VCaP (cell line): ENCODE measurements around the gene NALCN.

ENCODE experiments used
- H3K27ac ChIP-seq: fragments of 450-650 bp; 2 replicates; pipeline ENCODE4 v1.5.1; 2017
- TF ChIP-seq, protein P1 (sequence below): fragments of 450-650 bp; conservative IDR thresholded peaks from 2 replicates; pipeline ENCODE4 v1.5.1; 2017; ENCODE audit warnings: mild to moderate bottlenecking, moderate library complexity

The NALCN gene

DNA sequence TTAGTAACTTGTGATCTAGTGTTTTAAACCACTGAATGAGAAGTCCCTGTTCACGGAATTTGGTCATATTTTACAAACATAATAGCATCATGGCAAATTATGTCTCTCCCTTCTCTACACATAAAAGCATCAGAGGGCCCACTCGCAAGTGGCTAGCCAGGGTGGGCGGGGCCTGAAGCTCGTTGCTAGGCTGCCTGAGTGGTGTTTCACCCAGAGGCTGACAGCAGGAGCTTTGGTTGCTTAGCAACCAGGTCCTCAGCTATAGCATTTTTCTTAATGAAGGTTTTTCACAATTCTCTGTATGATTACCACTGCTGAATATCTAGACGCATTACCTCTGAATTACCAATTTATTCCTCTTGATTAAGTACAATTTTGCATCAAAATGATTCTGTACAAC is 126.5 kb downstream of the NALCN start:
- TF ChIP-seq, protein P1, sequence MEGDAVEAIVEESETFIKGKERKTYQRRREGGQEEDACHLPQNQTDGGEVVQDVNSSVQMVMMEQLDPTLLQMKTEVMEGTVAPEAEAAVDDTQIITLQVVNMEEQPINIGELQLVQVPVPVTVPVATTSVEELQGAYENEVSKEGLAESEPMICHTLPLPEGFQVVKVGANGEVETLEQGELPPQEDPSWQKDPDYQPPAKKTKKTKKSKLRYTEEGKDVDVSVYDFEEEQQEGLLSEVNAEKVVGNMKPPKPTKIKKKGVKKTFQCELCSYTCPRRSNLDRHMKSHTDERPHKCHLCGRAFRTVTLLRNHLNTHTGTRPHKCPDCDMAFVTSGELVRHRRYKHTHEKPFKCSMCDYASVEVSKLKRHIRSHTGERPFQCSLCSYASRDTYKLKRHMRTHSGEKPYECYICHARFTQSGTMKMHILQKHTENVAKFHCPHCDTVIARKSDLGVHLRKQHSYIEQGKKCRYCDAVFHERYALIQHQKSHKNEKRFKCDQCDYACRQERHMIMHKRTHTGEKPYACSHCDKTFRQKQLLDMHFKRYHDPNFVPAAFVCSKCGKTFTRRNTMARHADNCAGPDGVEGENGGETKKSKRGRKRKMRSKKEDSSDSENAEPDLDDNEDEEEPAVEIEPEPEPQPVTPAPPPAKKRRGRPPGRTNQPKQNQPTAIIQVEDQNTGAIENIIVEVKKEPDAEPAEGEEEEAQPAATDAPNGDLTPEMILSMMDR, result no peak
- H3K27ac ChIP-seq, result no peak overlapping the region

DNA sequence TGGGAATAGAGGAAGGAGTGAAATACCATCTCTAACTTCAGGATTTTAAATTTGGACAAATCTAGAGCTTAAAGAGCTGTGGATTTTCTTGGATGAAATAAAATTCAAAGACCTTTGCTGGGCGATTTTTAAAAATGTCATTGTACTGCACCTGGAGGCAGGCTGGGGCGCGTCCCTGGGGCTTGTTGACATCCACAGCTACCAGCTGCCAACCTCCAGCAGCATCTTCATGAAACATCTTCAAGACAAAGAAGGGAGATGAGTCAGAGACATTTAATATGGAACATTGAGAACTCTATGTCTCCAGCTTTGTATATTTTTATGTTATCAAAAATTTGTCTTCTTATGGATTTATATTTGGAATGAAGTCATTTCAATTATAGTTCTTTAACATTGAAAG is 132.5 kb downstream of the NALCN start:
- H3K27ac ChIP-seq, result no peak overlapping the region
- TF ChIP-seq, protein P1, result no peak

DNA sequence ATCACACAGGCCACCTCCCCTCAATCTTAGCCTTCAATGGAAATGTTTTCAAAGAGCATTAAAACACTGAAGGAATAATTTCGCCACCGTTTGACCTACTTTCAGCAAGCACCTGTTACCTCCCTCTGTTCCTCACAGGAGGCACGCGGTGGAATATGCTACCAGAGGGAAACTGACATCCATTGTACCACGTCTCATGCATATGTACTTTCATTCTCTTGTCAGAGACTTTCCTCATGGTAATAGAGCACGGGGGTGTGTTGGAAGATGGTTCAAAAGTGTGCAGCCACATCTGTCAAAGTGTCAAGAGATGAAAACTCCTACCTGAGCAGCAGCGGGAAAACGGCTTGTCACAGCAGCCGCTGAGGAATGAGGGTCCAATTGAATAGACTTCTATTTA is 143.4 kb downstream of the NALCN start:
- H3K27ac ChIP-seq, result no peak overlapping the region

DNA sequence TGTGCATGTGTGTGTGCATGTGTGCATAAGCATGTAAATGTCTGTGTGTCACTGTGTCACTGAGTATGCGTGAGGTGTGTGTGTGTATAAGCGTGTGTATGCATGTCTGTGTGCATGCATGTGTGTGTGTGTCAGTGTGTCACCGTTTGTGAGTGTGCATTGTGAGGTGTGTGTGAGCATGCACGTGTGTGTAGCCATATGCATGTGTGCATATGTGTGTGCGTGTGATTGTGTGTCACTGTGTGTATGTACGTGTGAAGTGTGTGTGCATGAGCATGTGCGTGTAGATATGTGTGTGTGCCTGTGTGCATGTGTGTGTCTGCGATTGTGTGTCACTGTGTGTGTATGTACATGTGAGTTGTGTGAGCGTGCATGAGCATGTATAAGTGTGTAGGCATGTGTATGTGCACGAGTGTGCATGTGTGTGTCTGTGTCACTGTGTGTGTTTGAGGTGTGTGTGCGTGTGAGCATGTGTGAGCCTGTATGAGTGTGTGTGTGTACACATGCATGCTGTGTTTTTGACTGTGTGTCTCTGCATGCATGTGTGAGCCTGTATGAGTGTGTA is 144.5 kb downstream of the NALCN start:
- TF ChIP-seq, protein P1, result no peak
- no peak overlapping the region for H3K27ac ChIP-seq

More for the DNA sequence above, 143.4 kb downstream of the NALCN start:
- TF ChIP-seq, protein P1, result no peak

DNA sequence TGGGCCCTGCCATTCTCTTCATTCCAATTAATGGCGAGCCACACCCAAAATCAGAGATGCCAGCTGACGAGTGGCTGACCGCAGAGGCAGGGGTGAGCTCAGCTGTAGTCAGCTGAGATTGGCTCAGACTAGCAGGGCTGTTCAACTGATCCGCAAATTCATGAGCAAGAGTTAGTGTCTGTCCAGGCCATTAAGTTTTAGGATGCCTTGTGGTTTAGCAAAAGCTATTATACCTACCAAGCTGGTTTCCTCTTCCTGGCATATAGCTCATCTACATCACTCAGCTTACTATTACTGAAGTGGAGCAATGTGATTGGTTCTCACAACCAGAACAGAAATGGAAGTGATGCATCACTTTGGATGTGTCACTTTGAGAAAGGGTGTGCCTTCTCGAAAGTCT is 148.7 kb downstream of the NALCN start:
- no peak overlapping the region for H3K27ac ChIP-seq
- TF ChIP-seq, protein P1, result no peak

DNA sequence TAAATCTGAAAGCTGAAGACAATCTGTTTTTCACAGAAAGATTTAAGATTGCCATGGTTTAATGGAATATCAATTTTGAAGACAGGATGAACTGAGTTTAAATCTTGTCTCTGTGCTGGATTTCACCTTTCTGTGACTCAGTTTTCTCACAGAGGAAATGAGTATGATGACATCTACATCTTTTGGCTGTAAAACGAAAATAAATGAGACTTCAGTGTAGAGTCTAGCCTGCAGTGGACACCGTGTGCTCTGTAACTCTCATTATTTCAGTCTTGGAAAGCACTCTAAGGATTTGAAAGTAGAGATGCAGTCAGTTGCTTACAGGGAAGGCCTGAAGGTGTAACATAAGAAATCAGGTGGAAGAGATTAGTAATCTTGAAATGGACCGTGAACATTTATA is 150.4 kb downstream of the NALCN start:
- TF ChIP-seq, protein P1, result no peak
- H3K27ac ChIP-seq, result no peak overlapping the region

DNA sequence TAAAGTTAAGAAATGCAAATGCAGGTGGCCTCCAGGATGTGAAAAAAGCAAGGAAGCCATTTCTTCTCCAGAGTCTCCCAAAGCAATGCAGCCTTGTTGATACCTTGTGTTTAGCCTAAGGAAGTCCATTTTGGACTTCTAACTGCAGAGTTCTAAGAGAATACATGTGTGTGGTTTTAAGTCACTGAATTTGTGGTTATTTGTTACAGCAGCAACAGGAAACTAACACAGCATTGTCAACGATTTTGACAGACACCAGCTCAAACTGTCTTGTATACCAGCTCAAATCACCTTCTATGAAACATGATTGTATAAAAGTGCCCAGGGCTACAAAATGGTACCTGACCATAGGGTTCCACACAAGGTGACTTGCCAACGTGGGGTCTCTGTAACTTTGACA is 151.4 kb downstream of the NALCN start:
- no peak overlapping the region for H3K27ac ChIP-seq
- TF ChIP-seq, protein P1, result no peak
